ENCODE data around the gene AQP3.

GRCh38 chr9:33461492-33461891, 14.1 kb upstream of the AQP3 start:
- TF ChIP-seq, protein P1, sequence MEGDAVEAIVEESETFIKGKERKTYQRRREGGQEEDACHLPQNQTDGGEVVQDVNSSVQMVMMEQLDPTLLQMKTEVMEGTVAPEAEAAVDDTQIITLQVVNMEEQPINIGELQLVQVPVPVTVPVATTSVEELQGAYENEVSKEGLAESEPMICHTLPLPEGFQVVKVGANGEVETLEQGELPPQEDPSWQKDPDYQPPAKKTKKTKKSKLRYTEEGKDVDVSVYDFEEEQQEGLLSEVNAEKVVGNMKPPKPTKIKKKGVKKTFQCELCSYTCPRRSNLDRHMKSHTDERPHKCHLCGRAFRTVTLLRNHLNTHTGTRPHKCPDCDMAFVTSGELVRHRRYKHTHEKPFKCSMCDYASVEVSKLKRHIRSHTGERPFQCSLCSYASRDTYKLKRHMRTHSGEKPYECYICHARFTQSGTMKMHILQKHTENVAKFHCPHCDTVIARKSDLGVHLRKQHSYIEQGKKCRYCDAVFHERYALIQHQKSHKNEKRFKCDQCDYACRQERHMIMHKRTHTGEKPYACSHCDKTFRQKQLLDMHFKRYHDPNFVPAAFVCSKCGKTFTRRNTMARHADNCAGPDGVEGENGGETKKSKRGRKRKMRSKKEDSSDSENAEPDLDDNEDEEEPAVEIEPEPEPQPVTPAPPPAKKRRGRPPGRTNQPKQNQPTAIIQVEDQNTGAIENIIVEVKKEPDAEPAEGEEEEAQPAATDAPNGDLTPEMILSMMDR (optimal IDR thresholded peaks at IDR 0.05 in 1 of 3, IDR thresholded peaks at IDR 0.05 in 1 of 3, conservative IDR thresholded peaks at IDR 0.05 in 1 of 3; ENCODE audit: extremely low read depth in 1 of 3, insufficient read depth in 2 of 3, low read length in 3 of 3), result no peak
- no peak for TF ChIP-seq EZH2 (IDR thresholded peaks at IDR 0.05; ENCODE audit: low read length)

Measured in keratinocyte (primary cell).